Measurements from ENCODE around the gene GRB14.
"Not testable (repeated sequence)": the region's sequence is repeated elsewhere in the genome, so short reads cannot be mapped to it uniquely, and the experiment has no call there.

Gene GRB14

DNA sequence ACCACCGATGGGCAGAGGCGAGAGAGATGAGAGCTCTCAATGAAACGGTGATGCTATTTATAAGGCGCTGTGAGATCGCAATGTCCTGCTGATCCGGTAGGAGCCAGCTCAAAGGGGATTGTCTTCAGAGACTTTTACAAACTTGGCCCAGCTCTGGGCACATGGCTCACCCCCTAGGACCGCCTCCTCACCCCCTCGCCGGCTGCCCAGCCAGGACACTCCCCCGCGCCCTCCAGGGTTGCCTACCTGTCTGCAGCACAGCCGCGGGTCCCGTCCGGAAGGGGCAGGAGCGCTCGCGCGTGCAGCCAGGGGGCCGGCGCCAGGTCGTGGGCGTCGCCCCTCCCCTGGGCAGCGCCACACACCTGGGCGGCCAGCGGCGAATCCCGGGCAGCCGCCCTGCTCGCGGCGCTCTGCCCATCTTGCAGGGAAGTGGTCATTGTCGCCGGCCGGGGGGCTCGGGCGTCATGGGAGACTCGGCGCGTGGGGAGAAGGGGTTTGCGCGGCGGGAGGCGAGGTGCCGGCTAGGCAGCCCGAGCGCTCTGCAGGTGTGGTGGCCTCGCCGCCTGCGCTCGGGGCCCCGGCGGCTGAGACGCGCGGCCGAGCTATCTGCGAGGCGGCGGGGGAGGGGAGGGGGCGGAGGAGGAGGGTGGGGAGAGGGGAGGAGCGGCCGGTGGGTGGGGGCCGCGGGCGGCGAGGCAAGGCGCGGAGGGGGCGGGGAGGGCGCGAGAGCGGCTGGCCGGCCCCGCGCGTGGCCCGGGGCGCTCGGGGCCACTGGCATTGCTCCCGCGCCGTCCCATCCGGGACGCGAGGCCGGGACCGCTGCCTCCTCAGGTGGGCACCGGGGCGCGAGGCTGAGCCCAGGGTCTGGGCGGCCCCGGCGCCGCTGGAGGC, at the start of gene GRB14:
Gene GRB14, minus strand, starts transcription at position 610 of the 891 bp plus-strand sequence. Its CDS starts 173 bp downstream, at position 437.
- DNase-seq, result peak; percentile 3

- no peak for DNase-seq
These were observed 48.0 kb upstream of the GRB14 start for GRCh38 chr2:164669291-164669690.

DNA sequence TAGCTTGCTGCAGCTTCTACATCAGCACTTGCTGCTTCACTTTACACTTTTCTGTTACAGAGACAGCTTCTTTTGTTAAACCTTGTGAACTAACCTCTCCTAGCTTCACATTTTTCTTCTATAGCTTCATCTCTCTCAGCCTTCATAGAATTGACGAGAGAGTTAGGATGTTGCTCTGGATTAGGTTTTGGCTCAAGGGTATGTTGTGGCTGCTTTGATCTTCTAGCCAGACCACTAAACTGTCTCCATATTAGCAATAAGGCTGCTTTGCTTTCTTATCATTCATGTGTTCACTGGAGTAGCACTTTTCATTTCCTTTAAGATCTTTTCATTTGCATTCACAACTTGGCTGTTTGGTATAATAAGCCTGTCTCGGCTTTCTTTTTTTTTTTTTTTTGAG, 46.3 kb upstream of the GRB14 start:
- DNase-seq, result no peak

DNA sequence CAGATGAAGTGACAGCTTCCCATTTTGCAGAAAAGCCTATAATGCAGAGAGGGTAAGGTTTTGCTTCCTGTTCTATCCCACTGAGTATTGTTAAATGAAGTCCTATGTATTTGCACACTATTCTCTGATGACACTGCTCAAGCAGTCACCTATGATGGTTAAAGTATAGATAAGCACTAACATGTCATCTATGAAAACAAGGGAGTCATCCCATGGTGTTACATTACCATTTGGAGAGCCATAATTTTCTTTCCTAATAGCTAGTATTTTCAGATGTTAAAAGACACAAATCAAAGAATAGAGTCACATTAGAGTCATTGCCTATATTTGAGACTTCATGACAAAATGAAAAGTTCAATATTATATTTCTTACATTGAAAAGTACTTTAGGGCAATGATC, 42.8 kb upstream of the GRB14 start:
- DNase-seq, result no peak

- DNase-seq, result no peak
These were observed 41.8 kb upstream of the GRB14 start for GRCh38 chr2:164662868-164663631.

- DNase-seq, result no peak
These were observed 40.8 kb upstream of the GRB14 start for GRCh38 chr2:164662066-164662465.

- no peak for DNase-seq
These were observed 40.1 kb upstream of the GRB14 start for GRCh38 chr2:164661349-164661748.

DNA sequence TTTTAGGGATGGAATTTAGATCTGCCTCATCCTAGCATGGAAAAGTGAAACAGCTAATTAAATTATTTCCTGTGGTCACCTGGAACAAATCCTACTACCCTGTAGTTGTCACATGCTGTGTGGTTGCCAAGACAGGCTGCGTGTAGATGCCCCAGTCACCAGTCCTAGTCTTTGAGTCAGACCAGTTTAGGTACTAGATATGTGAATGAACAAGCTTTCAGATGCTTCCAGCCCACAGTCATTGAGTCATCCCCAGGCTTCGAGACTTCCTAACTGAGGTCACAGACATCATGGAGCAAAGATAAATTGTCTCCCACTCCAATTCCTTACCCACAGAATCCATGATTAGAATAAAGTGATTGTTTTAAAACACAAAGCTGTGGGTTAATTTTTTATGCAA, 35.8 kb upstream of the GRB14 start:
- DNase-seq, result no peak

GRCh38 chr2:164655750-164656149, 34.5 kb upstream of the GRB14 start:
- no peak for DNase-seq

- DNase-seq, result no peak
These were observed 34.1 kb upstream of the GRB14 start for GRCh38 chr2:164655336-164655735.

GRCh38 chr2:164651361-164651760, 30.1 kb upstream of the GRB14 start:
- DNase-seq, result no peak

- DNase-seq, result no peak
These were observed 22.9 kb upstream of the GRB14 start for GRCh38 chr2:164644036-164644700.

DNA sequence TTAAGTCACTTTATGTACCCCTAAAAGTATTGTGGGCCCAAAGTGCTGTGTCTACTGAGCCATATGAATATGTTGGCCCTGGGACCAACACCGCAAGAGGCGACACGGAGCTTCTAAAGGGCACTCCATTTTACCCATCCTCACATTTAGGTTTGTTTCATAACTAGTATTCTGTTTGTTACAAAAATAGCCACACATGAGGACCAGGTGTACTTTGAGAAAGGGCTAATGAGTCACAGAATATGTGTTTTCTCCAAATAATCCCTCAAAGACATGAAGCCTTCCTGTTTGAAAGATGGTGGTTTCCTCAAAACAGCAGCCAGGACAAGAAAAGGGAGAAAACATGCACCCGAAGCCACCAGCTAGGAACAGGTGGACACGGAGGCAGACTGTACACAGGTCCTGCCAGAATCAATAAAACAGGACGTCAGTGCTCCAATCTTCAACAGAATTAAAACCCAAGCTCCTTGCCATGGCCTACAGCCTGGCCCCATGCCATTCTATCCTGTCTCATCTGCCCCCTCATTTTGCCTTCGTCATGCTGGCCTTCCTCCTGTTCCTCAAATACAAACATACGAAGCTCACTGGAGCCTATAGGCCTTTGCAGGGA, 21.8 kb upstream of the GRB14 start:
- DNase-seq, result no peak

GRCh38 chr2:164642268-164642667, 21.0 kb upstream of the GRB14 start:
- no peak for DNase-seq

DNA sequence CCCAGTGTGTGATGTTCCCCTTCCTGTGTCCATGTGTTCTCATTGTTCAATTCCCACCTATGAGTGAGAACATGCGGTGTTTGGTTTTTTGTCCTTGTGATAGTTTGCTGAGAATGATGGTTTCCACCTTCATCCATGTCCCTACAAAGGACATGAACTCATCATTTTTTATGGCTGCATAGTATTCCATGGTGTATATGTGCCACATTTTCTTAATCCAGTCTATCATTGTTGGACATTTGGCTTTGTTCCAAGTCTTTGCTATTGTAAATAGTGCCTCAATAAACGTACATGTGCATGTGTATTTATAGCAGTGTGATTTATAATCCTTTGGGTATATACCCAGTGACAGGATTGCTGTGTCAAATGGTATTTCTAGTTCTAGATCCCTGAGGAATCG, 7.0 kb upstream of the GRB14 start:
- DNase-seq, result not testable (repeated sequence)

DNA sequence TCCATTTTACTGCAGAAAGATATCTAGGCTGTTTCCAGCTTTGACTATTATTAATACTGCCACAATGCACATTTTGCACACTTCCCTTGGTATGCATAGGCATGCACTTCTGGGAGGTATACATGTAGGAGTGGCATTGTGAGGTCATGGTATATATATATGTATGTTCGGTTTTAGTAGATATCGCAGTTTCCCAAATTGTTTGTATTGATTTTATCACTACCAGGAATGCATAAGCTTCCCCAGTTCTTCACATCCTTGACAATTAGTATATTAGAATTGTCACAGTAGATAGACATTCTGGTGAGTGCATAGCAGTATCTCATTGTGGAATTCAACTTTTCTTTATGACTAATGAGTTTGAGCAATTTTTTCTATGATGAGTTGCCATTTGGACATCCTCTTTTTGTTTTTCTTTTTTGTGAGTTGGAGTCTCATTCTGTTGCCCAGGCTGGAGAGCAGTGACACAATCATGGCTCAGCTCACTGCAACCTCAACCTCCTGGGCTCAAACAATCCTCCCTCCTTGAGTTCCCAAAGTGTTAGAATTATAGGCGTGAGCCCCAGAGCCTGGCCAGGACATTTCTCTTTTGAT, 4.2 kb upstream of the GRB14 start:
- no peak for DNase-seq

DNA sequence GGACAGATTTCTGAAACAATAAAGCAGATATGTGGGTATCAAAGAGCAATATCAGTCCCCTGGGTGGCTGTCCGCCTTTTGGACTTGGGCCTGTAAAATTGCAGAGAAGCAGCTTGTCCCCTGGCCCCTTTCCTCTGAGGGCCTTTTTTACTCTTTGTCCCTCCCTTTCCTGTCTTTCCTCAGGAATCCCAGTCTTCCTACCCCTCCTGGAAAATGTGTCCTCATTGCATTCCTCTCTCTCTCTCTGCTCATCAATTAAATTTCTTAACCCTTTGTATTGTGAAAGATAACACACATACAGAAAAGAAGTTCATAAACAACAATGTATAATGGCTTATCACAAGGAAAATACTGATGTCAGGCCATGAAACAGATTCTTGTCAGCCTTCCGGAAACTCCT, 3.0 kb upstream of the GRB14 start:
- no peak for DNase-seq

- no peak for DNase-seq
These were observed 1.2 kb upstream of the GRB14 start for GRCh38 chr2:164622338-164623106.

GRCh38 chr2:164621764-164622105, 453 bp upstream of the GRB14 start:
- no peak for DNase-seq

DNA sequence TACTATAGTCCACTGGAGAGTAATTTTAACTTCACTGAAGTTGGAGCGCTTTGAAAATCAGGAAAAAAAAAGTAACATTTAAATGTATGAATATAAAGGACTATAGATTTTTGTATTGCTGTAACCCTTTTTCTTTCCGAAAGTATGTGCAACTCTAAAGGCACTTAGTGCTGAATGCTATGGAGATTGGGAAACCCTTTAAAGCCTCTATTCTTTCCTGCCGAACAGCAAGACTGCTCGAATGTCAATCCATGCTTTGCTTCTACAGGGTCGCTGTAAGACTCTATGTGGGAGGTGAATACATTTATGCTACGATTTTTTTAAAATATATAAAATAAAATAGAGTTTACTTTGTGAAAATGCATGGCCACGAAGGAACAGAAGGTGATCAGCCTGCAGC, 825 bp downstream of the GRB14 start:
- no peak for DNase-seq

DNA sequence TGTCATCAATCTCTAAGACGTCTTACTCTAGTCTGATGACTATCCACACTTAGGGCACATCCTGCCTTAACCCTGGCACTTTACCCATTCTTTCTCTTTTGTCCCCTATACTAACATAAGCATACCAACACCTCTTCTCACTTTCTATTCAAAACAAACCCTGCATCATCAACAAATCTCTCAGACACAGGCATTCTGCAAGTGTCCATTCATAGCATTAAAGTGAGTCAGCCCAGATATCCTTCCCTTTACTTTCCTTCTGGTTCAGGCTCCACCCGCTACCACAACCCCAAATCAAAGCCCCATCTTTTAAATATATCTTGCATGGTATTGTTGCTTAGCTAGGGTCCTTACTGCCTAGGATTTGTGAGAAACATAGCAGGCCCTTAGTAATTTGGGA, 3.8 kb downstream of the GRB14 start:
- DNase-seq, result no peak
